HUES64 (cell line): ENCODE results near the gene APOL6.

ENCODE experiments used
- H3K27ac ChIP-seq: 2 replicates; pipeline ENCODE4 v1.7.0; 2013; ENCODE audit warnings: low read depth, low read length, inconsistent platforms
- H3K27me3 ChIP-seq: 2 replicates; pipeline ENCODE4 v1.6.1; 2013; ENCODE audit warnings: mild to moderate bottlenecking, low read length; ENCODE audit not compliant: insufficient read depth
- H3K36me3 ChIP-seq: 2 replicates; pipeline ENCODE4 v1.6.1; 2013; ENCODE audit warnings: mild to moderate bottlenecking, low read length; ENCODE audit not compliant: insufficient read depth
- H3K4me1 ChIP-seq: 2 replicates; pipeline ENCODE4 v1.6.1; 2013; ENCODE audit warnings: mild to moderate bottlenecking, low read length, moderate library complexity; ENCODE audit not compliant: insufficient read depth
- H3K4me3 ChIP-seq: 2 replicates; pipeline ENCODE4 v1.5.1; 2013; ENCODE audit warnings: mild to moderate bottlenecking, low read length, moderate library complexity
- H3K9ac ChIP-seq: 2 replicates; pipeline ENCODE4 v1.6.1; 2013; ENCODE audit warnings: mild to moderate bottlenecking, low read depth, low read length
- H3K9me3 ChIP-seq: 2 replicates; pipeline ENCODE4 v1.6.1; 2013; ENCODE audit warnings: low read depth, low read length; ENCODE audit not compliant: insufficient read depth
- WGBS: fragments of 150-250, 120-280 bp; methylation state at CpG from one replicate; pipeline ENCODE4 v1.1.7; 2013; ENCODE audit warnings: missing lambda C conversion rate; 5-methylcytosine and 5-hydroxymethylcytosine counted together

APOL6 gene

GRCh38 chr22:35629406-35630216, 18.6 kb upstream of the APOL6 start:
- H3K9me3 ChIP-seq = no peaks in the 10 kb centered on the region
- H3K36me3 ChIP-seq = no peaks in the 10 kb centered on the region
- H3K27me3 ChIP-seq = no peaks in the 10 kb centered on the region
- no peaks in the 10 kb centered on the region for H3K4me1 ChIP-seq
- no peak overlapping the region for H3K27ac ChIP-seq
- 26% methylated on average over 7 of the region's 9 CpGs for WGBS
- no peak overlapping the region for H3K9ac ChIP-seq
- H3K4me3 ChIP-seq = no peak overlapping the region

GRCh38 chr22:35630387-35630793, 17.9 kb upstream of the APOL6 start:
- Histone ChIP-seq H3K9ac (no peak overlapping the region), H3K9me3 (no peaks in the 10 kb centered on the region), H3K27me3 (no peaks in the 10 kb centered on the region), H3K27ac (no peak overlapping the region), H3K4me1 (no peaks in the 10 kb centered on the region), H3K4me3 (no peak overlapping the region), H3K36me3 (no peaks in the 10 kb centered on the region)
- WGBS = 68% methylated on average over 2 of the region's 4 CpGs

GRCh38 chr22:35630891-35631290, 17.4 kb upstream of the APOL6 start:
- no peak overlapping the region for H3K9ac ChIP-seq
- no peaks in the 10 kb centered on the region for H3K4me1 ChIP-seq
- no peak overlapping the region for H3K4me3 ChIP-seq
- H3K36me3 ChIP-seq = no peaks in the 10 kb centered on the region
- H3K27me3 ChIP-seq = no peaks in the 10 kb centered on the region
- no peaks in the 10 kb centered on the region for H3K9me3 ChIP-seq
- 88% methylated on average over 8 of the region's 9 CpGs for WGBS
- H3K27ac ChIP-seq = no peak overlapping the region

- WGBS = 71% methylated on average over 5 of the region's 5 CpGs
- Histone ChIP-seq H3K9me3 (no peaks in the 10 kb centered on the region), H3K4me1 (no peaks in the 10 kb centered on the region), H3K9ac (no peak overlapping the region), H3K27ac (no peak overlapping the region), H3K4me3 (no peak overlapping the region), H3K36me3 (no peaks in the 10 kb centered on the region), H3K27me3 (no peaks in the 10 kb centered on the region)
These were observed 16.6 kb upstream of the APOL6 start for GRCh38 chr22:35631597-35631996.

GRCh38 chr22:35632935-35633334, 15.3 kb upstream of the APOL6 start:
- no peak overlapping the region for H3K4me3 ChIP-seq
- no peak overlapping the region for H3K27ac ChIP-seq
- no peaks in the 10 kb centered on the region for H3K27me3 ChIP-seq
- no peak overlapping the region for H3K9ac ChIP-seq
- no peaks in the 10 kb centered on the region for H3K36me3 ChIP-seq
- 87% methylated on average over 3 of the region's 3 CpGs for WGBS
- no peaks in the 10 kb centered on the region for H3K4me1 ChIP-seq
- H3K9me3 ChIP-seq = no peaks in the 10 kb centered on the region

- H3K27me3 ChIP-seq = no peaks in the 10 kb centered on the region
- no peak overlapping the region for H3K4me3 ChIP-seq
- no peaks in the 10 kb centered on the region for H3K36me3 ChIP-seq
- H3K9ac ChIP-seq = no peak overlapping the region
- H3K4me1 ChIP-seq = no peaks in the 10 kb centered on the region
- H3K27ac ChIP-seq = no peak overlapping the region
- no peaks in the 10 kb centered on the region for H3K9me3 ChIP-seq
- WGBS = 93% methylated on average over 18 of the region's 18 CpGs
These were observed 14.7 kb upstream of the APOL6 start for GRCh38 chr22:35633520-35633919.

- Histone ChIP-seq H3K27ac (no peak overlapping the region), H3K4me1 (no peaks in the 10 kb centered on the region), H3K4me3 (no peak overlapping the region), H3K27me3 (no peaks in the 10 kb centered on the region), H3K36me3 (no peaks in the 10 kb centered on the region), H3K9ac (no peak overlapping the region), H3K9me3 (no peaks in the 10 kb centered on the region)
- 80% methylated on average over 5 of the region's 5 CpGs for WGBS
These were observed 14.2 kb upstream of the APOL6 start for GRCh38 chr22:35634015-35634414.

- Histone ChIP-seq H3K4me1 (no peaks in the 10 kb centered on the region), H3K27me3 (no peaks in the 10 kb centered on the region), H3K36me3 (no peaks in the 10 kb centered on the region), H3K27ac (no peak overlapping the region), H3K9ac (no peak overlapping the region), H3K9me3 (no peaks in the 10 kb centered on the region), H3K4me3 (no peak overlapping the region)
- WGBS = 84% methylated on average over 2 of the region's 3 CpGs
These were observed 13.2 kb upstream of the APOL6 start for GRCh38 chr22:35634943-35635540.

- 78% methylated on average over 5 of the region's 5 CpGs for WGBS
- no peak overlapping the region for H3K9ac ChIP-seq
- no peaks in the 10 kb centered on the region for H3K36me3 ChIP-seq
- no peak overlapping the region for H3K4me3 ChIP-seq
- no peaks in the 10 kb centered on the region for H3K9me3 ChIP-seq
- H3K27me3 ChIP-seq = no peaks in the 10 kb centered on the region
- H3K27ac ChIP-seq = no peak overlapping the region
- H3K4me1 ChIP-seq = no peaks in the 10 kb centered on the region
These were observed 11.0 kb upstream of the APOL6 start for GRCh38 chr22:35637254-35637653.

GRCh38 chr22:35638001-35638400, 10.2 kb upstream of the APOL6 start:
- Histone ChIP-seq H3K27ac (no peak overlapping the region), H3K4me1 (no peaks in the 10 kb centered on the region; the same call in 1 of the 2 replicates), H3K9ac (no peak overlapping the region), H3K36me3 (no peaks in the 10 kb centered on the region), H3K27me3 (no peaks in the 10 kb centered on the region), H3K9me3 (no peaks in the 10 kb centered on the region), H3K4me3 (no peak overlapping the region)
- WGBS = 87% methylated on average over 5 of the region's 5 CpGs

GRCh38 chr22:35638410-35638809, 9.8 kb upstream of the APOL6 start:
- H3K27ac ChIP-seq = no peak overlapping the region
- no peak overlapping the region for H3K9ac ChIP-seq
- no peaks in the 10 kb centered on the region; the same call in 1 of the 2 replicates for H3K4me1 ChIP-seq
- WGBS = 90% methylated on average over 13 of the region's 13 CpGs
- H3K9me3 ChIP-seq = no peaks in the 10 kb centered on the region
- no peaks in the 10 kb centered on the region for H3K27me3 ChIP-seq
- H3K36me3 ChIP-seq = no peaks in the 10 kb centered on the region
- no peak overlapping the region for H3K4me3 ChIP-seq
